ENCODE results near the gene CASS4. TPM values are rescaled to one million over a fixed set of nuclear protein-coding genes. Genes with fewer than 3 reads are reported as not detected.
A peak's percentile ranks its signal among the peaks of the same experiment; 100 is the strongest.

Gene CASS4
- total RNA-seq, 1 donor from 2014 or later = 40.2 TPM

GRCh38 chr20:56440346-56441007 lies 28.4 kb downstream of the CASS4 start:
- peaks cover 5% of the 10 kb centered on the region for H3K36me3 ChIP-seq
- DNase-seq (no peak), ATAC-seq (no peak)
- TF ChIP-seq CTCF (IDR thresholded peaks at IDR 0.05) = no peak
- no peaks in the 10 kb centered on the region for H3K9me3 ChIP-seq
- intact Hi-C loops (cut with DNase I) = no loop called here
- H3K27me3 ChIP-seq = no peaks in the 10 kb centered on the region
- H3K4me3 ChIP-seq = no peak overlapping the region
- H3K4me1 ChIP-seq = peaks cover 26% of the 10 kb centered on the region
- H3K27ac ChIP-seq = peak overlapping the region; percentile 58

GRCh38 chr20:56442389-56443365 lies 30.6 kb downstream of the CASS4 start:
- Histone ChIP-seq H3K36me3 (peaks cover 15% of the 10 kb centered on the region), H3K27ac (peak overlapping the region; percentile 14), H3K4me1 (peaks cover 26% of the 10 kb centered on the region), H3K27me3 (no peaks in the 10 kb centered on the region), H3K9me3 (no peaks in the 10 kb centered on the region), H3K4me3 (no peak overlapping the region)
- ATAC-seq (peak; percentile 9), DNase-seq (no peak)
- intact Hi-C loops (cut with DNase I) = no loop called here
- no peak for TF ChIP-seq CTCF (IDR thresholded peaks at IDR 0.05)

- peaks cover 12% of the 10 kb centered on the region for H3K36me3 ChIP-seq
- intact Hi-C loops (cut with DNase I) = no loop called here
- DNase-seq = no peak
- H3K4me1 ChIP-seq = peaks cover 20% of the 10 kb centered on the region
- peak overlapping the region; percentile 47 for H3K27ac ChIP-seq
- no peak for ATAC-seq
- no peaks in the 10 kb centered on the region for H3K27me3 ChIP-seq
- TF ChIP-seq CTCF (IDR thresholded peaks at IDR 0.05) = no peak
- no peaks in the 10 kb centered on the region for H3K9me3 ChIP-seq
- H3K4me3 ChIP-seq = no peak overlapping the region
Measured at GRCh38 chr20:56443654-56444540, 31.8 kb downstream of the CASS4 start.

GRCh38 chr20:56445130-56445529 lies 33.1 kb downstream of the CASS4 start:
- Histone ChIP-seq H3K27me3 (no peaks in the 10 kb centered on the region), H3K4me1 (peaks cover 9% of the 10 kb centered on the region), H3K9me3 (no peaks in the 10 kb centered on the region), H3K27ac (no peak overlapping the region), H3K4me3 (no peak overlapping the region), H3K36me3 (peaks cover 12% of the 10 kb centered on the region)
- ATAC-seq (no peak), DNase-seq (no peak)
- intact Hi-C loops (cut with DNase I) = no loop called here
- no peak for TF ChIP-seq CTCF (IDR thresholded peaks at IDR 0.05)

GRCh38 chr20:56445540-56445939 lies 33.5 kb downstream of the CASS4 start:
- no peak for ATAC-seq
- Histone ChIP-seq H3K4me1 (peaks cover 4% of the 10 kb centered on the region), H3K4me3 (no peak overlapping the region), H3K9me3 (no peaks in the 10 kb centered on the region), H3K27me3 (no peaks in the 10 kb centered on the region), H3K27ac (no peak overlapping the region), H3K36me3 (peaks cover 12% of the 10 kb centered on the region)
- TF ChIP-seq CTCF (IDR thresholded peaks at IDR 0.05) = no peak
- DNase-seq = no peak
- intact Hi-C loops (cut with DNase I) = no loop called here
